HL-60 (cell line): Measurements from ENCODE around the gene ADAMTS1.

Experiments used
- DNase-seq, 2 experiments: peaks; one replicate each; pipeline ENCODE4 v3.0.0-alpha.2; 2010 to 2020; ENCODE audit warnings: low read depth in 1 of 2, low spot score in 1 of 2
- H3K27ac ChIP-seq: fragments of 250-450 bp; sonication (Bioruptor Pico); replicated peaks from 2 replicates; pipeline ENCODE4 v1.5.1; 2020; ENCODE audit warnings: mild to moderate bottlenecking, moderate library complexity
- H3K27me3 ChIP-seq: fragments of 250-450 bp; sonication (Bioruptor Pico); 2 replicates; pipeline ENCODE4 v1.5.1; 2021; ENCODE audit warnings: mild to moderate bottlenecking, moderate library complexity; ENCODE audit not compliant: insufficient read depth, poor library complexity, severe bottlenecking
- H3K4me3 ChIP-seq: replicated peaks from 2 replicates; pipeline ENCODE4 v1.5.1; 2011; ENCODE audit warnings: mild to moderate bottlenecking, control low read depth, low read length; ENCODE audit not compliant: insufficient read depth
- GABPA ChIP-seq: IDR thresholded peaks from 2 replicates; pipeline ENCODE4 v1.6.1; 2012; ENCODE audit warnings: low read depth
- POLR2AphosphoS5 ChIP-seq: IDR thresholded peaks from 2 replicates; pipeline ENCODE4 v1.6.1; 2012; ENCODE audit warnings: low read depth
- REST ChIP-seq: IDR thresholded peaks from 2 replicates; pipeline ENCODE4 v1.6.1; 2012; ENCODE audit warnings: low read depth; ENCODE audit not compliant: insufficient replicate concordance
- SPI1 ChIP-seq: IDR thresholded peaks from 2 replicates; pipeline ENCODE4 v1.6.1; 2012; ENCODE audit warnings: low read depth, mild to moderate bottlenecking, borderline replicate concordance
- TF ChIP-seq, protein P1 (sequence below): IDR thresholded peaks from one replicate; pipeline ENCODE4 v1.5.1; 2011; ENCODE audit warnings: low read length, control low read depth, inconsistent platforms; ENCODE audit not compliant: insufficient read depth

Gene ADAMTS1

GRCh38 chr21:26810676-26811415 lies 34.4 kb downstream of the ADAMTS1 start:
- Histone ChIP-seq H3K27ac (no peak overlapping the region), H3K4me3 (no peak overlapping the region), H3K27me3 (no peaks in the 10 kb centered on the region)
- TF ChIP-seq, protein P1, sequence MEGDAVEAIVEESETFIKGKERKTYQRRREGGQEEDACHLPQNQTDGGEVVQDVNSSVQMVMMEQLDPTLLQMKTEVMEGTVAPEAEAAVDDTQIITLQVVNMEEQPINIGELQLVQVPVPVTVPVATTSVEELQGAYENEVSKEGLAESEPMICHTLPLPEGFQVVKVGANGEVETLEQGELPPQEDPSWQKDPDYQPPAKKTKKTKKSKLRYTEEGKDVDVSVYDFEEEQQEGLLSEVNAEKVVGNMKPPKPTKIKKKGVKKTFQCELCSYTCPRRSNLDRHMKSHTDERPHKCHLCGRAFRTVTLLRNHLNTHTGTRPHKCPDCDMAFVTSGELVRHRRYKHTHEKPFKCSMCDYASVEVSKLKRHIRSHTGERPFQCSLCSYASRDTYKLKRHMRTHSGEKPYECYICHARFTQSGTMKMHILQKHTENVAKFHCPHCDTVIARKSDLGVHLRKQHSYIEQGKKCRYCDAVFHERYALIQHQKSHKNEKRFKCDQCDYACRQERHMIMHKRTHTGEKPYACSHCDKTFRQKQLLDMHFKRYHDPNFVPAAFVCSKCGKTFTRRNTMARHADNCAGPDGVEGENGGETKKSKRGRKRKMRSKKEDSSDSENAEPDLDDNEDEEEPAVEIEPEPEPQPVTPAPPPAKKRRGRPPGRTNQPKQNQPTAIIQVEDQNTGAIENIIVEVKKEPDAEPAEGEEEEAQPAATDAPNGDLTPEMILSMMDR: no peak
- TF ChIP-seq GABPA (no peak), REST (no peak), SPI1 (no peak), POLR2AphosphoS5 (no peak)
- no peak for DNase-seq

DNA sequence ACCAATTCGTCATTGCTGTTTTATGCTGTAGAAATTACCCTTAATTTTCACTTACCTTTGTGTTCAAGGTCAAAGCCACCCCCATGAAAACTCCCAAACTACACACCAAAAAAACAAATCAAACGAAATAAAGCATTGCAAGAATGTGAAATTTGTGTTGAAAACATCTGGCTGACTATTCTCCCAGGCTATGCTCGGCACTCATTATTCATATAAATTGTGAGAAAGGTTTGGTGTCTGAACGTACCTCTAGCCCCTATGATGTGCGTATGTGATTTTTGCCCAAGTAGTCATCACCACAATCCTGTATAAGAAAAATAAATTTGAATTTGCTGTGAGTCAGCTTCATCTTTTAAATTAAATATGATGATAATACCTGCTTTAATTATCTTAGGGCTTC lies 34.9 kb downstream of the ADAMTS1 start:
- TF ChIP-seq REST (no peak), SPI1 (no peak), POLR2AphosphoS5 (no peak), GABPA (no peak)
- TF ChIP-seq, protein P1: no peak
- no peak for DNase-seq
- Histone ChIP-seq H3K27me3 (no peaks in the 10 kb centered on the region), H3K27ac (no peak overlapping the region), H3K4me3 (no peak overlapping the region)

GRCh38 chr21:26809745-26810144 lies 35.5 kb downstream of the ADAMTS1 start:
- H3K27me3 ChIP-seq: no peaks in the 10 kb centered on the region
- no peak overlapping the region for H3K27ac ChIP-seq
- H3K4me3 ChIP-seq: no peak overlapping the region
- no peak for DNase-seq
- TF ChIP-seq, protein P1: no peak
- no peak for TF ChIP-seq GABPA
- TF ChIP-seq POLR2AphosphoS5: no peak
- TF ChIP-seq REST: no peak
- TF ChIP-seq SPI1: no peak
